Measurements from ENCODE around the gene RASA4. TPM values are rescaled to one million over a fixed set of nuclear protein-coding genes. Genes with fewer than 3 reads are reported as not detected.

RASA4 gene
- total RNA-seq: 1.3 and 12.0 TPM in 2 replicates

GRCh38 chr7:102616507-102617125 is at the start of gene RASA4:
RASA4 (minus strand) TSS chr7:102616756; CDS start chr7:102616689, 67 bp downstream.

GRCh38 chr7:102649924-102650323 is 33.4 kb upstream of the RASA4 start, which contains the start of gene SPDYE2B:
SPDYE2B (plus strand) TSS chr7:102650319; CDS start chr7:102652349, 2,030 bp downstream.

DNA sequence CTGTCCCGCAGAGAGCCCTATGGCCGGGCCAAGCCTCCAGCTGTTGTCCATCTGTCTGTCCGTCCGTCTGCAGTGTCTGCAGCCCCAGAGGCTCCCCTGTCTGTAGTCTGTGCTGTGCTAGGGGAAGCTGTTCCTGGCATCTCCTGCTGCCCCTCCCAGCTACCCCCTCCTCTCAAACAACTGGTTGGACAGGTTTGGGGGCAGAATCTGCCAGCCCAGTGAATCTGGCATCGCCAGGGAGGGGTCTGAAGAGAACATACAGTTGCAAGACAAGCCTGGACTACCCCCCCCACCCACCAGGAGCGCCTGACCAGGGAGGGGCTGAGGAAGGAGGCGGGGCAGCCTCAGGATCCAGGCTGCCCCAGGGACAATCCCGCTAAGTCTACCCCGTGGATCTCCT is 26.1 kb upstream of the RASA4 start, which contains the start of gene UPK3BL1:
Gene UPK3BL1 (minus strand): TSS at position 101 of the 400 bp plus-strand sequence. CDS start 50 bp downstream, at position 51.

GRCh38 chr7:102572261-102573239 is 44.0 kb downstream of the RASA4 start, which contains the start of gene POLR2J3:
POLR2J3 (minus strand) TSS chr7:102572583; CDS start chr7:102572521, 62 bp downstream.

GRCh38 chr7:102550808-102551422 is 65.6 kb downstream of the RASA4 start, which contains the start of gene SPDYE2:
SPDYE2 (plus strand) TSS chr7:102551226; CDS start chr7:102553256, 2,030 bp downstream.

GRCh38 chr7:102543596-102543995 is 73.0 kb downstream of the RASA4 start, which contains the start of gene UPK3BL2:
UPK3BL2 (minus strand) TSS chr7:102543696; CDS start chr7:102543636, 60 bp downstream.

Other genes with a start within 250 kb of the RASA4 start
- gene PRKRIP1, start 220.4 kb downstream of the RASA4 start, total RNA-seq: 14.4 and 15.7 TPM in 2 replicates
- 38.6 and 39.9 TPM in 2 replicates for gene ORAI2, start 183.2 kb downstream of the RASA4 start, total RNA-seq
- 7.4 and 20.3 TPM in 2 replicates for gene ALKBH4, start 151.9 kb downstream of the RASA4 start, total RNA-seq
- 5.6 and 13.9 TPM in 2 replicates for gene LRWD1, start 151.8 kb downstream of the RASA4 start, total RNA-seq
- gene POLR2J, start 137.8 kb downstream of the RASA4 start, total RNA-seq: 26.4 and 27.4 TPM in 2 replicates
- 0.18 and 1.1 TPM in 2 replicates for gene RASA4B, start 99.0 kb downstream of the RASA4 start, total RNA-seq
- 0.65 TPM in 1 of 2 replicates, not detected in the other for gene UPK3BL2, start 73.1 kb downstream of the RASA4 start, total RNA-seq
- not detected in 2 replicates for gene SPDYE2, start 65.5 kb downstream of the RASA4 start, total RNA-seq
- gene POLR2J3, start 44.2 kb downstream of the RASA4 start, total RNA-seq: 3.6 and 5.3 TPM in 2 replicates
- gene UPK3BL1, start 26.0 kb upstream of the RASA4 start, total RNA-seq: 8.3 and 10.3 TPM in 2 replicates
- gene SPDYE2B, start 33.6 kb upstream of the RASA4 start, total RNA-seq: not detected in 2 replicates
- gene POLR2J2, start 54.9 kb upstream of the RASA4 start, total RNA-seq: 1.6 TPM in 1 of 2 replicates, not detected in the other
- gene FAM185A, start 132.2 kb upstream of the RASA4 start, total RNA-seq: 3.1 and 5.5 TPM in 2 replicates

All from cardiac atrium fibroblast (primary cell).